ENCODE data around the gene MYO1D.

- no peak for TF ChIP-seq CTCF (IDR thresholded peaks at IDR 0.05)
- TF ChIP-seq POLR2A (IDR thresholded peaks at IDR 0.05): no peak
These were observed 349.8 kb downstream of the MYO1D start for GRCh38 chr17:32527146-32527545.
